Upper lobe of right lung (tissue), 1 donor: ENCODE data around the gene SLC36A1. TPM values are rescaled to one million over a fixed set of nuclear protein-coding genes. Genes with fewer than 3 reads are reported as not detected.
"Not testable (repeated sequence)": the region's sequence is repeated elsewhere in the genome, so short reads cannot be mapped to it uniquely, and the experiment has no call there.

Experiments used
- ATAC-seq: fragments of 200-7000 bp; cut with Tn5 transposase; one replicate; pipeline ENCODE4 v1.9.1; 2020; ENCODE audit warnings: mild to moderate bottlenecking, moderate library complexity
- DNase-seq: peaks from one replicate; pipeline ENCODE4 v3.0.0-alpha.2; 2020
- H3K27ac ChIP-seq: fragments of 200-600 bp; one replicate; pipeline ENCODE4 v1.8.0; 2022
- H3K27me3 ChIP-seq: fragments of 200-600 bp; one replicate; pipeline ENCODE4 v1.8.0; 2022; ENCODE audit warnings: mild to moderate bottlenecking
- H3K36me3 ChIP-seq: fragments of 200-600 bp; one replicate; pipeline ENCODE4 v1.8.0; 2022
- H3K4me1 ChIP-seq: fragments of 200-600 bp; one replicate; pipeline ENCODE4 v1.8.0; 2022
- H3K4me3 ChIP-seq: fragments of 200-600 bp; one replicate; pipeline ENCODE4 v1.8.0; 2022; ENCODE audit warnings: mild to moderate bottlenecking
- H3K9me3 ChIP-seq: fragments of 200-600 bp; one replicate; pipeline ENCODE4 v1.8.0; 2022
- intact Hi-C: fragments of 100-400 bp; cut with DNase I; formaldehyde crosslinking; loops from one replicate; pipeline ENCODE4 v1.11.0; 2022
- total RNA-seq: library from RNA; stranded (reverse); fragmentation: NEBNext Ultra II Directional; extraction: Animal tissue kit (Norgen Biotek cat#: 25700); gene quantifications from one replicate; pipeline ENCODE4 v1.2.1, GENCODE V29; 2021
- TF ChIP-seq, protein P1 (sequence below): fragments of 200-600 bp; IDR thresholded peaks from one replicate; pipeline ENCODE4 v1.8.0; 2022; ENCODE audit warnings: antibody characterized with exemption
- donor health status: DM: no; HTN: yes; CAD: no; lungs with severe emphysema.

Gene SLC36A1
- total RNA-seq, 1 donor from 2014 or later, result 9.6 TPM

DNA sequence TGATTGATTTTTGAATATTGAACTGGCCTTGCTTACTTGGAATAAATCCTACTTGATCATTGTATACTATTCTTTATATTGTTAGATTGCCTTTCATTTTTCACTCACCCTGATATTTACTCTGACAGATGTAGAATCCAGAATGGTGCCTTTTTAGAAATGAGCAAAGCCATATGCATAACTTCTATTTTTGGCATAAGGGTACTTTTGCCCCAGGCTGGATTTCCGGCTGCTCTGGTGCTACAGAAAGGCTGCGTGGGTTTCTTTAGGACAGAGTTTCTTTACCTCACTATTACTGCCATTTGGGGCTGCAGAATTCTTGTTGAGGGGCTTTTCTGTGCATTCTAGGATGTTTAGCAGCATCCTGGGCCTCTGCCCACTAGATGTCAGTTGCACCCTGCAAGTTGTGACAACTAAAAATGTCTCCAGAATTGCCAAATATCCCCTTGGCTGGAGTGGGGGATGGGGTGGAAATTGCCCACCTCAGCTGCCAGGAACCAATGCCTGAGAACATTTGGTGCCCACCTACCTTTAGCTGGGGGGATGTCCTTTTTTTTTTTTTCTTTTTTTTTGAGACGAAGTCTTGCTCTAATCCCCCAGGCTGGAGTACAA lies 50.1 kb downstream of the SLC36A1 start:
- DNase-seq (no peak), ATAC-seq (no peak)
- Histone ChIP-seq H3K27me3 (no peaks in the 10 kb centered on the region), H3K4me3 (no peak overlapping the region), H3K27ac (no peak overlapping the region), H3K4me1 (no peaks in the 10 kb centered on the region), H3K36me3 (no peaks in the 10 kb centered on the region), H3K9me3 (no peaks in the 10 kb centered on the region)
- intact Hi-C loops, result no loop called here
- TF ChIP-seq, protein P1, sequence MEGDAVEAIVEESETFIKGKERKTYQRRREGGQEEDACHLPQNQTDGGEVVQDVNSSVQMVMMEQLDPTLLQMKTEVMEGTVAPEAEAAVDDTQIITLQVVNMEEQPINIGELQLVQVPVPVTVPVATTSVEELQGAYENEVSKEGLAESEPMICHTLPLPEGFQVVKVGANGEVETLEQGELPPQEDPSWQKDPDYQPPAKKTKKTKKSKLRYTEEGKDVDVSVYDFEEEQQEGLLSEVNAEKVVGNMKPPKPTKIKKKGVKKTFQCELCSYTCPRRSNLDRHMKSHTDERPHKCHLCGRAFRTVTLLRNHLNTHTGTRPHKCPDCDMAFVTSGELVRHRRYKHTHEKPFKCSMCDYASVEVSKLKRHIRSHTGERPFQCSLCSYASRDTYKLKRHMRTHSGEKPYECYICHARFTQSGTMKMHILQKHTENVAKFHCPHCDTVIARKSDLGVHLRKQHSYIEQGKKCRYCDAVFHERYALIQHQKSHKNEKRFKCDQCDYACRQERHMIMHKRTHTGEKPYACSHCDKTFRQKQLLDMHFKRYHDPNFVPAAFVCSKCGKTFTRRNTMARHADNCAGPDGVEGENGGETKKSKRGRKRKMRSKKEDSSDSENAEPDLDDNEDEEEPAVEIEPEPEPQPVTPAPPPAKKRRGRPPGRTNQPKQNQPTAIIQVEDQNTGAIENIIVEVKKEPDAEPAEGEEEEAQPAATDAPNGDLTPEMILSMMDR, result no peak

DNA sequence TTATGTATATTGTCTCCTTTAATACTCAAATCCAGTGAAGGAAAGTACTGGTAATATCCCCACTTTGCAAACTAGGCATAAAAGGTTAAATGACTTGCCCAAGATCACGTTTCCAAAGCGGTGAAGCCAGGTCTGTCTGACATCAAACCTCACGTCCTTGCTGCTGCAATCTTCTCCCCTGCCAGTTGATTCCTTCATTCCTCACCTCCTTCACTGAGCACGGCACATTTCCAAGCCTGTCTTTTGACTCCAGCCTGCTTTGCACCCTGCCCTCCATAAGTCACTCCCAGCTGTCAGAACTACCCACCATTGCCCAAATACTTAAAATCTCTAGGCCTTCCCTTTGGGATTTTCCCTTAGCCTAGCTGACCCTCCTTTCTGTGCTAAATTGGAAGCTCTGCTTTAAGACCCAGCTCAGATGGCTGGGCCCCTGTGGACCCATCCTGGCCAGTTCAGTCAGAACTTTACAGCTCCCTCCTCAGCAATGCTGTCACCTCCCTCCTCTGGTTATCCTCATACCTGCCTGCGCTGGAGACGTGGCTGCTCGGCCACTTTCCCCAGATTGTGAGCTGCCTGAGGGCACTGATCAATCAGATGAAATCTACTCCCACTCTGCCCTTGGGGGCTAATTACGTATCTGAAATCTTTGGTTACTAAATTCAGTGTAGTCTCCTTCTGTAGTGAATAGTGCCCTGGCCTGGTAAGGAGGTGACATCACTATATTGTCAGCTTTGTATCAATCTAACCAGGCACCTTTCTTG lies 51.2 kb downstream of the SLC36A1 start:
- H3K36me3 ChIP-seq, result no peaks in the 10 kb centered on the region
- TF ChIP-seq, protein P1, result no peak
- ATAC-seq, result no peak
- H3K9me3 ChIP-seq, result no peaks in the 10 kb centered on the region
- no peaks in the 10 kb centered on the region for H3K27me3 ChIP-seq
- H3K27ac ChIP-seq, result no peak overlapping the region
- H3K4me1 ChIP-seq, result no peaks in the 10 kb centered on the region
- intact Hi-C loops, result no loop called here
- DNase-seq, result no peak
- H3K4me3 ChIP-seq, result no peak overlapping the region

DNA sequence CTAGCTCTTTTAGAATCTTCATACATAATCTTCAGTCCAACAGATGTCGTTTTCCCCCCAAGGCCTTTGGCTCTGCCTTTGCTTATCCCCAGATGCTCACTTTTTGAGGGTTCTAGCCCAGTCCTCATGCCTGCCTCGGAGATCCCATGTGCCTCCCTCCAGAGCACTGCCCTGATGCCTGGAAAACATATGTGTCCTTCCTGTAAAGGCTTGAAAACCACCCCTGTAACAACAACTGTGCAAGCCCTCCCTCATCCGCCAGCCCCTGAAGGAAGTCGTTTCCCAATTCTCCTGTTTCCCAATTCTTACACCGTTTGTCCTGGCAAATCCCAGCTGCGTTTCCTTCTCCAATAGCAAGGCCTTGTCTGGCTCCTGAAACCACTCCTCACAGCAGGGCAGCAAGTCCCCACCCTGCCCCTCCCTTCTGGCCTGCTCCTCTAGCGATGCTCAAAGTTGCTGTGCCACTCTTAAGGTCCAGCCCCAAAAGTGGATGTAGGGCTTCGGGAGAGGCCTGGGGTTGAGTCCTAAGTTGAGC lies 52.2 kb downstream of the SLC36A1 start:
- Histone ChIP-seq H3K4me3 (no peak overlapping the region), H3K27me3 (no peaks in the 10 kb centered on the region), H3K9me3 (no peaks in the 10 kb centered on the region), H3K36me3 (no peaks in the 10 kb centered on the region), H3K4me1 (no peaks in the 10 kb centered on the region), H3K27ac (no peak overlapping the region)
- TF ChIP-seq, protein P1, result no peak
- DNase-seq (no peak), ATAC-seq (no peak)
- intact Hi-C loops, result no loop called here

DNA sequence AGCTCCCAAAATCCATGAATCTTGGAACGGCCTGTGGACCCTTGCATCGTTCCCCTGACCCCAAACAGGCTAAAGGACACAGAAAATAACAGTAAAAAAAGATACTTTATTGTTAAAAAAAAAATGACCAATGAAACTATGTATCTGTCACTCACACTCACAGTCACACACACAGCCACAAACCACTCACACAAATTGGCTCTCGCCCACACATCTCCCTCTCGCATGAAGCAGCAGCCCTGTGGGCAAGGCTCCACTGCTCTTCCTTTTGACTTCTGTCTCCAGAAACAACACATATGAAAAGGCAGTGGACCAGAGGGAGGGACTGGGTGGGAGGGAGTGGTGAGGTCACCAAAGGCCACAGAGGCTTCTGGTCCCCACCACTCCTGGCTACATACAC lies 56.6 kb downstream of the SLC36A1 start:
- no peaks in the 10 kb centered on the region for H3K27me3 ChIP-seq
- no peaks in the 10 kb centered on the region for H3K36me3 ChIP-seq
- H3K9me3 ChIP-seq, result no peaks in the 10 kb centered on the region
- no peak for ATAC-seq
- no peak for DNase-seq
- H3K27ac ChIP-seq, result no peak overlapping the region
- no peaks in the 10 kb centered on the region for H3K4me1 ChIP-seq
- intact Hi-C loops, result no loop called here
- H3K4me3 ChIP-seq, result no peak overlapping the region
- TF ChIP-seq, protein P1, result no peak

DNA sequence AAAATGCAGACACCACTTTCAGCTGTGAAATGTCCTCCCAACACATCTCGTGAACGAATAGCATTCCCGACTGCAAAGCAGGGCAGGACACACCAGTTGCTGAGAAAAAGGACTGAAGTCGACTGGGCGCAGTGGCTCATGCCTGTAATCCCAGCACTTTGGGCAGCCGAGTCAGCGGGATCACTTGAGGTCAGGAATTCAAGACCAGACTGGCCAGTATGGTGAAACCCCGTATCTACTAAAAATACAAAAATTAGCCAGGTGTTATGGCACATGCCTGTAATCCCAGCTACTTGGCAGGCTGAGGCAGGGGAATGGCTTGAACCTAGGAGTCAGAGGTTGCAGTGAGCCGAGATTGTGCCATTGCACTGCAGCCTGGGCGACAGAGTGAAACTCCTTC lies 60.9 kb downstream of the SLC36A1 start:
- intact Hi-C loops, H3K27ac ChIP-seq, ATAC-seq, H3K4me3 ChIP-seq, H3K27me3 ChIP-seq, H3K9me3 ChIP-seq, H3K36me3 ChIP-seq, DNase-seq, H3K4me1 ChIP-seq: not testable (repeated sequence)

DNA sequence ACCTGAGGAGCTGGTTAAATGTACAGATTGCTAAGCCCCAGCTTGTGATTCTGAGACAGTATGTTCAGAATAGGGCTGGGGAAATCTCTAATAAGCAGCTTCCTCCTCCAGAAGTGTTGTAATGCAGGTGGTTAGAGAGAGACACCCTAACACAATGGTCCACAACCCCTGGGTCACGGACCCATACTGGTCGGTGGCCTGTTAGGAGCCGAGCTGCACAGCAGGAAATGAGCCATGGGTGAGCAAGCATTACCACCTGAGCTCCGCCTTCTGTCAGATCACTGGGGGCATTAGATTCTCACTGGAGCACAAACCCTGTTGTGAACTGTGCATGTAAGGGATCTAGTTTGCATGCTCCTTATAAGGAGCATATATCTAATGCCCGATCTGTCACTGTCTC lies 61.8 kb downstream of the SLC36A1 start:
- H3K27ac ChIP-seq, result no peak overlapping the region
- H3K36me3 ChIP-seq, result no peaks in the 10 kb centered on the region
- ATAC-seq (no peak), DNase-seq (no peak)
- H3K27me3 ChIP-seq, result no peaks in the 10 kb centered on the region
- TF ChIP-seq, protein P1, result no peak
- intact Hi-C loops, result no loop called here
- H3K4me3 ChIP-seq, result no peak overlapping the region
- H3K4me1 ChIP-seq, result no peaks in the 10 kb centered on the region
- H3K9me3 ChIP-seq, result no peaks in the 10 kb centered on the region
